GM12875 (cell line): Measurements from ENCODE around the gene NLN.
"Not testable (repeated sequence)": the region's sequence is repeated elsewhere in the genome, so short reads cannot be mapped to it uniquely, and the experiment has no call there.

ENCODE experiments used
- H3K4me3 ChIP-seq: one replicate; pipeline ENCODE4 v1.5.1; 2011; ENCODE audit warnings: low read depth, low read length, control low read depth
- TF ChIP-seq, protein P1 (sequence below): IDR thresholded peaks from 2 replicates; pipeline ENCODE4 v1.5.1; 2011; ENCODE audit warnings: low read depth, mild to moderate bottlenecking, control low read depth, inconsistent platforms, low read length, moderate library complexity, borderline replicate concordance; ENCODE audit not compliant: insufficient read depth

The NLN gene

DNA sequence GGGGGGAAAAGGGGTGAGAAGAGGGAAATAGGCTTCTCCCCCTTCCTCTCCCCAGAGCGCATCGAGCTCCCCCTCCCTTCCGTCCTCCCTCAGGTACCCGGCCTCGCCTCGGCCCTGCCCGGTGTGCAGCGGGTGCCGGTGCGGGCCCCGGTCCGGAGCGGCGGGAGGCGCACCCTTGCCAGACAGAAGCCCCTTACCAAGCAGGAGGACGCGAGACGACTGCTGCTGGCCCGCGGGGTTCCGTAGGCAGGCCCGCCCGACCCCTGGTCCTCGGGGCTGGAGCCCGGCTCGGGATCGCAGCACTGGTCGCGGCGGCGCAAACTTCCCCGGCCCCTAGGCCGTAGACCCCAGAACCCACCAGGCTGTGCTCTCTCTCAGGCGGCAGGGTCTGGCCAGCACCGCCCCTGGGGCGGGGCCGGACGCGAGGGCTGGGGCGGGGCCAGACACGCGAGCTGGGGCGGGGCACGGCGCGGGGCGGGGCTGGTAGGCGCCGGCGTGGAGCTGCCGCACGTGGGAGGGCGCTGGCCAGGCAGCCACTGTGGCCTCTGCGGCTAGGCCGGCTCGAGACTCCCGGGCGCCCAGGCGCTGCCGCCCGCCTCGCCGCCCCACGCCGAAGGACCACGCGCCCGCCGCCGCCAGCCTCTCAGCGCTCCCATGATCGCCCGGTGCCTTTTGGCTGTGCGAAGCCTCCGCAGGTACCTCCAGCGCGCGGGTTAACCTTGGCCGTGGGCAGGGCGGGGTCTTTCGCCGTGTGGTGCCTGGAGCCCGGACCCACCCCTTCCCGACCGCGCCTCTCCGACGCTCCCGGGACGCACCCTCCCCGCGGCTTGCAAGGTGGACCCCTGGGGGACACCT, at the start of gene NLN, which contains the start of gene SGTB:
Gene NLN, plus strand, starts transcription at position 486 of the 855 bp plus-strand sequence. Its CDS starts 169 bp downstream, at position 655.
Gene SGTB, minus strand, starts transcription at position 390 of the 855 bp plus-strand sequence. CDS start 1,302 bp downstream, outside the sequence.
- TF ChIP-seq, protein P1, sequence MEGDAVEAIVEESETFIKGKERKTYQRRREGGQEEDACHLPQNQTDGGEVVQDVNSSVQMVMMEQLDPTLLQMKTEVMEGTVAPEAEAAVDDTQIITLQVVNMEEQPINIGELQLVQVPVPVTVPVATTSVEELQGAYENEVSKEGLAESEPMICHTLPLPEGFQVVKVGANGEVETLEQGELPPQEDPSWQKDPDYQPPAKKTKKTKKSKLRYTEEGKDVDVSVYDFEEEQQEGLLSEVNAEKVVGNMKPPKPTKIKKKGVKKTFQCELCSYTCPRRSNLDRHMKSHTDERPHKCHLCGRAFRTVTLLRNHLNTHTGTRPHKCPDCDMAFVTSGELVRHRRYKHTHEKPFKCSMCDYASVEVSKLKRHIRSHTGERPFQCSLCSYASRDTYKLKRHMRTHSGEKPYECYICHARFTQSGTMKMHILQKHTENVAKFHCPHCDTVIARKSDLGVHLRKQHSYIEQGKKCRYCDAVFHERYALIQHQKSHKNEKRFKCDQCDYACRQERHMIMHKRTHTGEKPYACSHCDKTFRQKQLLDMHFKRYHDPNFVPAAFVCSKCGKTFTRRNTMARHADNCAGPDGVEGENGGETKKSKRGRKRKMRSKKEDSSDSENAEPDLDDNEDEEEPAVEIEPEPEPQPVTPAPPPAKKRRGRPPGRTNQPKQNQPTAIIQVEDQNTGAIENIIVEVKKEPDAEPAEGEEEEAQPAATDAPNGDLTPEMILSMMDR = no peak
- H3K4me3 ChIP-seq = peak within 1 kb of the TSS; percentile 95

DNA sequence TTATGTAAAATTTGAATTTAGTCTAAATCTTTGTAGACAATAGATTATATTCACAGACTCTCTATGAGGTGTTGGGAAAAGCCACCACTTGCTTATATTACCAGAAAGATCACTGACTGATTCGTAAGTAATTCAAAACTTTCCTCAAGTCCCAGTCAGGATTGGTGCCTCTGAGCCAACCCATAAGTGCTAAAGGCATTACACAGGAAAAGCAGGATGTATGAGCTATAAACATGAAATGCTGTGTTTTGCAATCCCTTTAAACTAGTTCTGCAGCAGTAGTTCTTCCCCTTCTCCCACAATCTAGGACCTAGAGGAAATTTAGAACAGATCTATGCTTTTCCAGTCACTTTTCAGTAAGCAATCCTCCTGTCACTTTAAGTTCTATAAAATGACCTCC, 49.2 kb upstream of the NLN start:
- H3K4me3 ChIP-seq = no peak overlapping the region
- TF ChIP-seq, protein P1 = no peak

DNA sequence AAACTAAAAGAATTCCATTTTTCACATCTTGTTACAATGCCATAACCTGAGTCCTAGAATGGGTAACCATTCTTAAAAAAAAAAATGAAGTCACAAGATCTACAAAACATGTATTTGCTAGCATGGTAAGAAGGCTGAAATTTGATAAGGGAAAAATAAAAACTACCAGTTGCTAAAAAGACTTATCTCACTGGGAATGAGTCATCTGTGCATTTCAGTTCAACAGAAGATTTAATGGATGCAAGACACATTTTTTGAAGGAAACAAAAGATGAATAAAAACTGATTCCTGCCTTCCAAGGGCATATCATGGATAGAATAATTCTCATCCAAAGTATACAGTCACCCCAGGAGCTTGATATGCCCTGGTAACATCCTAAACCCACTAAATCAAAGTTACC, 47.3 kb upstream of the NLN start:
- no peak overlapping the region for H3K4me3 ChIP-seq
- TF ChIP-seq, protein P1 = no peak

DNA sequence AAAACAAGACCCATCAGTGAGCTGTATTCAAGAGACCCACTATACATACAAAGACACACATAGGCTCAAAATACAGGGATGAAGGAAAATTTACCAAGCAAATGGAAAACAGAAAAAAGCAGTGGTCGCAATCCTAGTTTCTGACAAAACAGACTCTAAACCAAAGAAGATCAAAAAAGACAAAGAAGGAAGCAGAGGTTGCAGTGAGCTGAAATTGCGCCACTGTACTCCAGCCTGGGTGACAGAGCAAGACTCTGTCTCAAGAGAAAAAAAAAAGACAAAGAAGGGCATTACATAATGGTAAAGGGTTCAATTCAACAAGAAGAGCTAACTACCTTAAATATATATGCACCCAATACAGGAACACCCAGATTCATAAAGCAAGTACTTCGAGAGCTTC, 45.9 kb upstream of the NLN start:
- H3K4me3 ChIP-seq = not testable (repeated sequence)

DNA sequence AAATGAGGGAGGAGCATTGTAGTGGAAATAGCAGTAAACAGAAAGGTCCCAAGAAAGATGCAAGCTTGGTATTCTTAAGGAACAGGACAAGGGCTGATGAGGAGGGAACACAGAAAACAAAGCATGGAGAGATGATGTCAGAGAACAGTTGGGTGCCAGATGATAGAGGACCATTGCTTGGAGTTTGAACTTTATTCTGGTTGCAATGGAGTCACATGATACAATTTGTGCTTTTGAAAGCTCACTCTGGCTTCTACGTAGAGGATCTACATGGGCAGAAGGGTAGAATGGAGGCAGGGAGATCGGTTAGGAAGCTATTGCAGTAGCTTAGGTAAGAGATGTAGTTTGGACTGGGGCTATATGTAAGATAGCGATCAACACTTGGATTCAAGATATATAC, 39.9 kb upstream of the NLN start:
- H3K4me3 ChIP-seq = no peak overlapping the region
- TF ChIP-seq, protein P1 = no peak

DNA sequence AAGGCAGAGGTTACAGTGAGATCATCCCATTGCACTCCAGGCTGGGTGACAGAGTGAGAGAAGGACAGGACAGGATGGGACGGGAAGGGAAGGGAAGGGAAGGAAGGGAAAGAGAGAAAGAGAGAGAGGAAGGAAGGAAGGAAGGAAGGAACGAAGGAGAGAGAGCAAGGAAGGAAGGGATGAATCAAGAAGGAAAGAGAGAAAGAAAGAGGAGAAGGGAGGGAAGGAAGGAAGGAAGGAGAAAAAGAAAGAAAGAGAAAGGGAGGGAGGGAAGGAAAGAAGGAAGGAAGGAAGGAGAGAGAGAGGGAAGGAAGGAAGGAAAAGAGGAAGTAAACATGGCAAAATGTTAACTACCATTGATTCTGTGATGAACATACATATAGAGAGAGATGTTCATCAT, 28.9 kb upstream of the NLN start:
- TF ChIP-seq, protein P1 = no peak
- no peak overlapping the region for H3K4me3 ChIP-seq

DNA sequence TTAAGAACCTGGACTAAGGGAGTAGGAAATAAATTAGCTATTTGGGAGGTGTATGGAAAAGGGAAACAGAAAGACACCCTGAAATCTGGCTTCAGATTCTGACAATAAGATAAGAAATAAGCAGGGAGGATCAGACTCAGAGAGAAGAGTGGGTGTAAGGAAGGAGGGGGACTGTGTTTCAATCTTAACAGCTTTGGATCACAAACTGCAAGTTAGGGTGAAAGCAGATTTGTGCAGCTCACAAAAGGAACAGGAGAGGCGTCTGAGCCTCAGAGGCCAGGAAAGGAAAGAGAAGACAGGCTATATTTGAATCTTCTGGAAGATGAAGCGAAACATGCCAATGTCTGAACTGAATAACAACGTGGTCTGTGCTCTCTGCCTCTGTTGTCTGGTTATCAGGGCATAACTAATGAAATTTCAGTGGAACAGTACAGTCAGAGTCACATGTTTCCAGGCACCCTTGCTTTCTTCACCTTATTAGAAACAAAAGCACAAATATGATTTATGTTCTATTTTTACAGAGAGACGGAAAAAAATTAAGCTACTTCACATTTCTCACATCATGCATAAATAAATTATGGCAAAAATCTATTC, 26.7 kb upstream of the NLN start:
- TF ChIP-seq, protein P1 = no peak
- H3K4me3 ChIP-seq = no peak overlapping the region
